Type B pancreatic cell (in vitro differentiated cells): Measurements from ENCODE around the gene RHOG. TPM values are rescaled to one million over a fixed set of nuclear protein-coding genes. Genes with fewer than 3 reads are reported as not detected.

Experiments used
- DNase-seq: peaks from one replicate; pipeline ENCODE4 v3.0.0; 2021; ENCODE audit warnings: mixed read lengths; ENCODE audit not compliant: unreplicated experiment; ENCODE audit errors: extremely low spot score
- H3K27ac Mint-ChIP-seq: 2 replicates; pipeline ENCODE4 v1.8.0; 2021; ENCODE audit warnings: mild to moderate bottlenecking, mixed read lengths
- H3K27me3 Mint-ChIP-seq: 2 replicates; pipeline ENCODE4 v1.8.0; 2021; ENCODE audit warnings: mixed read lengths
- H3K36me3 Mint-ChIP-seq: 2 replicates; pipeline ENCODE4 v1.8.0; 2021; ENCODE audit warnings: mixed read lengths
- H3K4me1 Mint-ChIP-seq: one replicate; pipeline ENCODE4 v1.8.0; 2021; ENCODE audit warnings: mixed read lengths; ENCODE audit not compliant: unreplicated experiment
- H3K4me3 Mint-ChIP-seq: 2 replicates; pipeline ENCODE4 v1.8.0; 2021; ENCODE audit warnings: mild to moderate bottlenecking, mixed read lengths
- H3K9me3 Mint-ChIP-seq: 2 replicates; pipeline ENCODE4 v1.8.0; 2021; ENCODE audit warnings: mixed read lengths
- CTCF ChIP-seq: fragments of 200-600 bp; sonication (generic); conservative IDR thresholded peaks from 2 replicates; pipeline ENCODE4 v1.5.0; 2021; ENCODE audit warnings: antibody characterized with exemption, mild to moderate bottlenecking
- total RNA-seq: library from RNA; stranded (reverse); gene quantifications from 2 replicates; pipeline ENCODE4 v1.2.1, GENCODE V29; 2021; ENCODE audit warnings: low replicate concordance

RHOG gene
- total RNA-seq, 1 donor from 2014 or later, result 30.8 TPM

- Mint-ChIP-seq H3K36me3 (no peaks in the 10 kb centered on the region), H3K27ac (no peak overlapping the region), H3K9me3 (no peaks in the 10 kb centered on the region), H3K4me1 (peaks cover 11% of the 10 kb centered on the region), H3K4me3 (no peak overlapping the region), H3K27me3 (no peaks in the 10 kb centered on the region)
- DNase-seq, result no peak
- TF ChIP-seq CTCF, result no peak
Measured at GRCh38 chr11:3803726-3804495, 36.8 kb downstream of the RHOG start.

GRCh38 chr11:3802011-3802790 is 38.6 kb downstream of the RHOG start:
- DNase-seq, result no peak
- peaks cover 9% of the 10 kb centered on the region for H3K4me1 Mint-ChIP-seq
- no peaks in the 10 kb centered on the region for H3K27me3 Mint-ChIP-seq
- H3K9me3 Mint-ChIP-seq, result no peaks in the 10 kb centered on the region
- no peak overlapping the region for H3K4me3 Mint-ChIP-seq
- TF ChIP-seq CTCF, result no peak
- no peaks in the 10 kb centered on the region for H3K36me3 Mint-ChIP-seq
- H3K27ac Mint-ChIP-seq, result peak overlapping the region; percentile 52

- H3K27me3 Mint-ChIP-seq, result no peaks in the 10 kb centered on the region
- DNase-seq, result no peak
- H3K4me1 Mint-ChIP-seq, result peaks cover 18% of the 10 kb centered on the region
- no peak for TF ChIP-seq CTCF
- no peak overlapping the region for H3K27ac Mint-ChIP-seq
- peak overlapping the region; percentile 18 for H3K4me3 Mint-ChIP-seq
- no peaks in the 10 kb centered on the region for H3K9me3 Mint-ChIP-seq
- peaks cover 5% of the 10 kb centered on the region for H3K36me3 Mint-ChIP-seq
Measured at GRCh38 chr11:3799873-3800272, 40.9 kb downstream of the RHOG start.

GRCh38 chr11:3799143-3799542 is 41.6 kb downstream of the RHOG start:
- Mint-ChIP-seq H3K27me3 (no peaks in the 10 kb centered on the region), H3K4me1 (peaks cover 21% of the 10 kb centered on the region), H3K36me3 (peaks cover 5% of the 10 kb centered on the region), H3K4me3 (peak overlapping the region; percentile 95), H3K9me3 (no peaks in the 10 kb centered on the region), H3K27ac (peak overlapping the region; percentile 99)
- no peak for DNase-seq
- TF ChIP-seq CTCF, result no peak

- H3K27ac Mint-ChIP-seq, result peak within 1 kb of the TSS; percentile 99
- H3K4me1 Mint-ChIP-seq, result peaks cover 21% of the 10 kb centered on the region
- TF ChIP-seq CTCF, result no peak
- no peaks in the 10 kb centered on the region for H3K9me3 Mint-ChIP-seq
- H3K4me3 Mint-ChIP-seq, result peak within 1 kb of the TSS; percentile 95
- no peaks in the 10 kb centered on the region for H3K27me3 Mint-ChIP-seq
- H3K36me3 Mint-ChIP-seq, result peaks cover 15% of the 10 kb centered on the region
- peak; percentile 100 for DNase-seq
Measured at GRCh38 chr11:3797329-3798090, 43.2 kb downstream of the RHOG start, which contains the start of gene NUP98. Gene NUP98 (minus strand): TSS chr11:3797554. CDS start chr11:3782117, 15,437 bp downstream.
